Cardiac septum (tissue), 1 donor: ENCODE data around the gene ZNF516. TPM values are rescaled to one million over a fixed set of nuclear protein-coding genes. Genes with fewer than 3 reads are reported as not detected.

Experiments
- DNase-seq: peaks from one replicate; pipeline ENCODE4 v3.0.0-alpha.2; 2020; ENCODE audit warnings: low spot score
- intact Hi-C: fragments of 100-400 bp; cut with DNase I; formaldehyde crosslinking; loops from one replicate; pipeline ENCODE4 v1.14.0; 2022
- total RNA-seq: library from RNA; stranded (reverse); fragmentation: NEBNext Ultra II Directional; extraction: Animal tissue kit (Norgen Biotek cat#: 25700); gene quantifications from one replicate; pipeline ENCODE4 v1.2.1, GENCODE V29; 2021
- donor health status: DM: no; HTN: no; CAD: no.

Gene ZNF516
- total RNA-seq, 1 donor from 2014 or later, result 14.7 TPM

DNA sequence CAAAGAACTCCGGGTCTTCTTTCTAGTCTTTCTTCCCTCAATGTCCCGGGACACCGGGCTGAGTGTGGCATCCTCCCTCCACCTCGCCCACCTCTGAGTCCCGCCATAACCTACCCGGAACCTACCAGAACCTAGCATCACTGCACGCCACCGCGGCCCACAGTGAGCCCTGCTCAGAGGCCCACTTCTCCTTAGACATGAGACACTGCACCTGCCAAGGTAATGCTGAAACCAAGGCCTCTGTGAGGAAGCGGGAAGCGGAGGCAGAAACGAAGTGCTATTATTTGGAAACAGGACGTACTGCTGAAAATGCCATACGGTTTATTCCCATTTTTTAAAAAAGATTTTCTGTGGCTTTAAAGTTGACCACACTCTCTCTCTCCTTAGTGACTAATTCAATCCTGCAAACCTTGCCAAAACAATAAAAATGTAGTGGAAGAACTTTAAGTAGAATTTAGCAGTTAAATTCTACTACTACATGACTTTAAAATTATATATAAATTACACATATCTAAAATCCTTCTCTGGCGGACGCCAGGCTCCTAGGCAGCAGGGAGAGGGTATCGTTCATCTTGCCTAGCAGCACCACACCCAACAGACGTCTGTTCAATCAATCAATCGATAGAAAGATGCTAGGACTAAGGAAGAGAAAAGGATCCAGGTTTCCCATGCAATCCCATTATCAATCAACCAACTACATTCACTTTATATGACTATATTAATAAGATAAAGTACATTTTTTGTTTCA lies 82.0 kb downstream of the ZNF516 start:
- no peak for DNase-seq
- intact Hi-C loops, result loop anchor here (5.0 kb wide), 1 partner anchor 209 kb away; no protein-coding TSS in a partner anchor

- DNase-seq, result no peak
- intact Hi-C loops, result loop anchor here (5.0 kb wide), 1 partner anchor 210 kb away; no protein-coding TSS in a partner anchor
These were observed 82.8 kb downstream of the ZNF516 start for GRCh38 chr18:76412010-76412817.

DNA sequence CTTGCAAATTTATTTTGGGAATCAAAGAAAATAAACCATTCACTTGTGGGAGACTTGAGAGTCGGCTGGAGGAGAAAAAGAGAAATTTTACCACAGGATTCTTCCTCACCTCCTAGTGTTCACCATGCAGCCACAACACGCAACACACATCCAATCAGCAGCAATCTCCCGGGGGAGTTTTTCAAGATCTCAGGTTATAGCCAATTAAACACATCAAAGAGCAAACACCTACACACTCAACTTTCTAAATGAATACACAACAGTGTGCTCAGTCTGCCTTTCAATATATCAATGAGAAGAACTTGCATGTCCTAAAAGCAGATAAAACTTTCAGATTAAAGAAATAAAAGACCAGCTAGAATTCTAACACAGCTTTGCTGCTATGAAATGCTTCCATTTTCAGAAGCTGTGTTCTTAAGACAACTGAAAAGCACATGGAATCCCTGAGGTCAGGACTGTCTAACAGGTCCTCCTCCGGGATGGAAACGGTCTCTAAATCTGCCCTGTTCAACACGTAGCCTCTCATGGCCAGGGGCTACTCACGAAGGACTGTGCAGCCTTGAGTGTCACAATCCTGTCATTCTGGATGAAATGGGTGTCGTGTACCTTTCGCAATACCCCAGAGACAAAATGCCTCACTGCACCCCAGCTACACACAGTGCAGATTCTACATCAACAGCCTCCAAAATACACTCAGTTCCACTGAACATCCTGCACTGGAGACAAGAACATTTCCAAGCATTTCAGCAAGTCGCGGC lies 84.2 kb downstream of the ZNF516 start:
- intact Hi-C loops, result loop anchor here (5.0 kb wide), 1 partner anchor 211 kb away; no protein-coding TSS in a partner anchor
- no peak for DNase-seq

DNA sequence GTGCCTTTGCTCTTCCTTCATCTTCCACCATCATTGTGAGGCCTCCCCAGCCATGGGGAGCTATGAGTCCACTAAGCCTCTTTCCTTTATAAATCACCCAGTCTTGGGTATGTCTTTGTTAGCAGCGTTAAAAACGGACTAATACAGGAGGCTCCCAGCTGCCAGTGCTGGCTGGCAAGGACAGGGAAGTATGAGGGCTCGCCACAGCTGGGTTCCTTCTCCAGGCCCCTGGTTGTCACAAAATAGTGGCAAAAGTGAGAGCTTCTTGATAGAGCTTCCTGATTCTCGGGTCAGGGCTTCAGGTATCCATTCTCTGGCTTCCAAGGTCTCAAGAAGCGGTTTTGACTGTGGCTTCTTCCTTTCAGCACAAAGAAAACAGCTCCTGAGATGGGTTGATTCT lies 85.0 kb downstream of the ZNF516 start:
- intact Hi-C loops, result loop anchor here (5.0 kb wide), 1 partner anchor 212 kb away; no protein-coding TSS in a partner anchor
- DNase-seq, result no peak

GRCh38 chr18:76408480-76409067 lies 86.5 kb downstream of the ZNF516 start:
- DNase-seq, result no peak
- intact Hi-C loops, result loop anchor here (5.0 kb wide), 1 partner anchor 89 kb away; the partner anchor contains the start of gene ZNF516

DNA sequence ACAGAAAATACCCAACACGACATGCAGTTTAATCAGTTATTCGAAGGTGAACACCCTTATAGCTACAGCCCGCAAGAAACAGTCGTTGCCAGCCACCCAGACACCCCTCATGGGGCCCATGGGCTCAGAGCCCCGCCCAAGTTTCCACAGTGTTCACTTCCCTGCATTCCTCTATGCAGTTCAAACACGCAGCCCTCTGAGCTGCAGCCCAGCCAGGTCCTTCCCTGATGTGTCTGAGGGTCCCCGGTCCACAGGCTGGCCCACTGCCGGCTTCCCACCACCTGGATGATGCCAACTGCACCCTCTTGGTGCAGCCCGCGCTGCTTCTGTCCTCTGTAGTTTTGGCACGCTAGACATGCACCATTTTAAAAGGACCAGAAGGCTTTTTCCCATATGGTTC lies 87.4 kb downstream of the ZNF516 start:
- intact Hi-C loops, result loop anchor here (5.0 kb wide), 1 partner anchor 90 kb away; the partner anchor contains the start of gene ZNF516
- no peak for DNase-seq

- intact Hi-C loops, result loop anchor here (5.0 kb wide), 1 partner anchor 91 kb away; the partner anchor contains the start of gene ZNF516
- no peak for DNase-seq
These were observed 88.3 kb downstream of the ZNF516 start for GRCh38 chr18:76406791-76407190.

DNA sequence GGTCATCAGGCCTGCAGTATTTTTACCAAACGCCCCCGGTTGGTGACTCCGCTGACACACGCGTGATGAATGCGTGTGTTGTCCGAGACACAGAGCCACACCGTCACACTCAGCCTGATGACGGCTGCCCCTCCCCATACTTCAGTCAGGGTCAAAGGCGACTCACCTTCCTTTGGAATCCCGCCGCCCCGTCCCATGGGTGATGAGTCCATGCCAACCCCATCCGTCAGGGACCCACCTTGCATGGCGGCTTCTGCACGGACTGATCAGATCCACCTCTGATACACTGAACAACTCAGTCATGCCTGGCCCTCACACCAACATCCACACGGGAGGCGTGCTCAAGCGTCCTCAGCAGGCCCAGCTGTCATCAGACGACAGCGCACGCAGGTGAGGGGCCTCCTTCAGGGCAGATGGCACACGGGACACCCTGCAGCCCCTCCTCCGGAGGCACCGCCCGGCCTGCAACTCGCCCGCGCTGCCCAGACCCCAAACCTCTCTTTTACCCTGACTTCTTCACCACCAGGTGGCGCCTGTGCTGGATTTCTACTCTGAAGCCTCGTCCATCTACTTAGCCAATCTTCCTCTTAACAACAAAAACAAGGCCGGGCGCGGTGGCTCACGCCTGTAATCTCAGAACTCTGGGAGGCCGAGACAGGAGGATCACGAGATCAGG lies 89.2 kb downstream of the ZNF516 start:
- intact Hi-C loops, result loop anchor here (5.0 kb wide), 1 partner anchor 91 kb away; the partner anchor contains the start of gene ZNF516
- DNase-seq, result no peak

GRCh38 chr18:76405280-76405679 lies 89.8 kb downstream of the ZNF516 start:
- intact Hi-C loops, result loop anchor here (5.0 kb wide), 1 partner anchor 92 kb away; the partner anchor contains the start of gene ZNF516
- DNase-seq, result no peak

GRCh38 chr18:76404345-76404831 lies 90.7 kb downstream of the ZNF516 start:
- intact Hi-C loops, result no loop called here
- no peak for DNase-seq

DNA sequence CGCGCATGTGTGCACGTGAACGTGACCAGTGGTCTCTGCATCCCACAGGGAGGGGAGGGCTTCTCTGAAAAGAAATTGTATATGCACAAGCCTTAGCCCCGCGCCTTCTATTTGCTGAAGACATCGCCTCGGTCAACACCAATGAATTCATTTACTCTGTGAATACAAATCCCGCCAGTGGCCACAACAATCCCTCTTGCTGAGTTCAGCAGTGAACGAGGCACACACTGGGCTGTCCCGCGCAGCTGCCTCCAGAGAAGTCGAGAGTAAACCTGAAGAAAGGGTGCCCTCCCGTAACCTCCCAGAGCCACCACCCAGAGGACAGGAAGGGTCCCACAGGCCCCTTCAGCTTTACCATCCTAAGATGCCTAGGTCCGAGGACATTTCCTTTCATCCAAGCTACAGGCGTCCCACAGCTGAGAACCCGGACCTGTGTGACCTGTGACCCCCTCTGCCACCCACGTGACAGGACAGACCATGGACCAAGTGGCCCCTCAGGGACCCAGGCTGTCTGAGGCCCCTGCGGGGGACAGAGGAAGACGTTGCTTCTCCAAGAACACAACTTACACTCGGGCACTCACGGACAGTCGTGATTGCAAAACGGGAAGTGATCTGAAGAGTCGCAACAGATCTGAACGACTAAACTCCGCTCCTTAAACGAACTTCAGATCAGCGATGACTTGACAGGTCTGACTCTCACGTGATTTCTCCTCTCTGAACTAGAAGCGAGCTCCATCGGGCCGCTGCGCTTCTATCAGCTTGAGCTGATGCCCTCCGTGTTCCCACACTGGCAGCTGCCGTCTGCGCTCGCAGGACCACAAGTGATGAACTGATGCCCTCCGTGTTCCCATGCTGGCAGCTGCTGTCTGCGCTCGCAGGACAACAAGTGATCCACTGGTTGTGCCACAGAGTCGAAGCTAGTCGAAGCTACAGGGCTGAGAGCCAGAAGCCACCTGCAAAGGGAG lies 92.7 kb downstream of the ZNF516 start:
- DNase-seq, result no peak
- intact Hi-C loops, result no loop called here

DNA sequence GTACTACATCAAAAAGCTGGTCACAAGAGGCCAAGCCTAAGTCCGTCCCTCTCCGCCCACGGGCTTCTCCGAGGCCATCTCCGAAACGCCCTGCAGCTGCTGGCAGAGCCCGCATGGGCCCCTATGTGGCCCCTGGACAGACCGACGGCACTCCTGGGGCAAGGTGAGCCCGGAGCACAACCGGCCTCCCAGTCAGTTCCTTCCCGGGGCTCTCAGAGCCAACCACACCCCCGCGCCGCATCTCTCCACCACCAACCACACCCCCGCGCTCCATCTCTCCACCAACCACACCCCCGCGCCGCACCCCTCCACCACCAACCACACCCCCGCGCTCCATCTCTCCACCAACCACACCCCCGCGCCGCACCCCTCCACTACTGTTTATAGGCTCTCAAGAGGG lies 93.5 kb downstream of the ZNF516 start:
- DNase-seq, result no peak
- intact Hi-C loops, result loop anchor here (2.0 kb wide), 1 partner anchor 307 kb away; no protein-coding TSS in a partner anchor

DNA sequence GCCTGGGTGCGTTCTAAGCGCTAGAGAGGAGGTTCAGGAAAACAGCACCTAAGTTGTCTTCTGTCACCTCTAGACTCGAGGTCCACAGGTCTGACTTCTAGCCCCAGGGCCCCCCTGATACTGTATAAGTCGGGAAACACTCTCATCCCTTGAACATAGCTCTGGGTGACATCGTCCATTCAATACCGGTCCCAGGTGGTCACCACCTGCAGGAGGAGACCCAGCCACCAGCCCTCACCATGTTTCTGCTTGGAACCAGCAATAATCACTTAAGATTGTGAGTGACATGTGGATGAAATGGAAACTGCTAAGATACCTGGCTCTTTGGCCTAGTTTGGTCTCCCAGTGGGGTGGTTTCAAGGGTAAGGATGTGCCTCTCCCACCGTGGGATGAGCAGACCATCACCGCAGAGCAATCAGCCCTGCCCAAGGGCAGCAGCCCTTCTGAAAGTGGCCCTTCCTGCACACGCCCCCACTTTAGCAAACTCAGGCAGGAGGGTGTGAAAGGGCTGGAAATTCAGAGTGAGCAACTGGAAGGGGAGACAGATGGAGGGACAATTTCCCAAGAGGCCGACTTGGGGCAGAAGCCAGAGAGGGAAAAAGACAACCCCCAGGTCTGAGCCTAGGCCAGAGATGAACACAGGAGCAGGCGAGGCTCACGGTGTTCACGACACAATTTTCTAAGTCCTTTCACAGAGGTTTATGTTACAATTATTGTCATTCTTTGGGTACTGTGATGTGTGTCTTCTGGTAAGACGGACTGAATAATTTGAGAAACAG lies 95.2 kb downstream of the ZNF516 start:
- DNase-seq, result no peak
- intact Hi-C loops, result loop anchor here (2.0 to 5.0 kb wide), 3 partner anchors 222 to 309 kb away; no protein-coding TSS in a partner anchor

GRCh38 chr18:76398896-76399612 lies 96.0 kb downstream of the ZNF516 start:
- DNase-seq, result peak; percentile 94
- intact Hi-C loops, result loop anchor here (2.0 to 5.0 kb wide), 2 partner anchors 223 to 290 kb away; no protein-coding TSS in a partner anchor

- no peak for DNase-seq
- intact Hi-C loops, result loop anchor here (2.0 to 5.0 kb wide), 2 partner anchors 224 to 291 kb away; no protein-coding TSS in a partner anchor
These were observed 96.7 kb downstream of the ZNF516 start for GRCh38 chr18:76398295-76398694.

DNA sequence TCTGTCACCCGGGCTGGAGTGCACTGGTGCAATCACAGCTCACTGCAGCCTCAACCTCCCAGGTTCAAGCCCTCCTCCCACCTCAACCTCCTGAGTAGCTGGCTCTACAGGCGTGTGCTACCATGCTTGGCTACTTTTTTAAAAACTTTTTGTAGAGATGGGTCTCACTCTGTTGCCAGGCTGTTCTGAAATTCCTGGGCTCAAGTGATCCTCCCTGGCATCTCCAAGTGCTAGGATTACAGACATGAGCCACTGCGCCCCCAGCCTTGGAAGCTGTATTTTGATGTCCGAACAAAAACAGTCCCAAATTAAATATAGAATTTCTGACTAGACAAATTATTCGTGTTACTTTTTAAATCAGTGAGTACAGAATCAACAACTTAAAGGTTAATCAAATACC lies 97.4 kb downstream of the ZNF516 start:
- DNase-seq, result no peak
- intact Hi-C loops, result loop anchor here (2.0 to 5.0 kb wide), 2 partner anchors 225 to 291 kb away; no protein-coding TSS in a partner anchor
